Measurements from ENCODE around the gene PTPRS.

- no peak for TF ChIP-seq CTCF (IDR thresholded peaks at IDR 0.05; ENCODE audit: borderline replicate concordance, extremely low read depth, low read length, poor library complexity, severe bottlenecking)
- no peak for TF ChIP-seq EZH2 (IDR thresholded peaks at IDR 0.05; ENCODE audit: borderline replicate concordance, low read depth, low read length, severe bottlenecking)
Measured at GRCh38 chr19:5326986-5327623, 13.5 kb downstream of the PTPRS start.
